ENCODE data around the gene ZNF618. TPM values are rescaled to one million over a fixed set of nuclear protein-coding genes. Genes with fewer than 3 reads are reported as not detected.

ZNF618 gene
- total RNA-seq, 2 donors from 2014 or later = 0.04 TPM; not detected in 1

- no peaks in the 10 kb centered on the region for H3K36me3 Mint-ChIP-seq (ENCODE audit: low read depth)
- no peaks in the 10 kb centered on the region for H3K27me3 Mint-ChIP-seq
- no peak for ATAC-seq (replicated peaks)
- no peaks in the 10 kb centered on the region for H3K4me1 Mint-ChIP-seq
- H3K27ac Mint-ChIP-seq = no peak overlapping the region
- H3K9me3 Mint-ChIP-seq = no peaks in the 10 kb centered on the region
- no peak overlapping the region for H3K4me3 Mint-ChIP-seq
These were observed 81.8 kb downstream of the ZNF618 start for GRCh38 chr9:113957821-113958341.

- no peak for ATAC-seq (replicated peaks)
- Mint-ChIP-seq H3K9me3 (no peaks in the 10 kb centered on the region), H3K27ac (no peak overlapping the region), H3K27me3 (no peaks in the 10 kb centered on the region), H3K4me1 (no peaks in the 10 kb centered on the region), H3K4me3 (no peak overlapping the region), H3K36me3 (ENCODE audit: low read depth) (no peaks in the 10 kb centered on the region)
These were observed 82.4 kb downstream of the ZNF618 start for GRCh38 chr9:113958556-113958955.

GRCh38 chr9:113960768-113961167, 84.7 kb downstream of the ZNF618 start:
- Mint-ChIP-seq H3K9me3 (no peaks in the 10 kb centered on the region), H3K4me3 (no peak overlapping the region), H3K27me3 (no peaks in the 10 kb centered on the region), H3K4me1 (no peaks in the 10 kb centered on the region), H3K36me3 (ENCODE audit: low read depth) (no peaks in the 10 kb centered on the region), H3K27ac (no peak overlapping the region)
- no peak for ATAC-seq (replicated peaks)

- no peaks in the 10 kb centered on the region for H3K9me3 Mint-ChIP-seq
- no peaks in the 10 kb centered on the region for H3K36me3 Mint-ChIP-seq (ENCODE audit: low read depth)
- H3K4me3 Mint-ChIP-seq = no peak overlapping the region
- H3K27ac Mint-ChIP-seq = no peak overlapping the region
- ATAC-seq (replicated peaks) = no peak
- H3K27me3 Mint-ChIP-seq = no peaks in the 10 kb centered on the region
- no peaks in the 10 kb centered on the region for H3K4me1 Mint-ChIP-seq
These were observed 86.3 kb downstream of the ZNF618 start for GRCh38 chr9:113962396-113962795.

DNA sequence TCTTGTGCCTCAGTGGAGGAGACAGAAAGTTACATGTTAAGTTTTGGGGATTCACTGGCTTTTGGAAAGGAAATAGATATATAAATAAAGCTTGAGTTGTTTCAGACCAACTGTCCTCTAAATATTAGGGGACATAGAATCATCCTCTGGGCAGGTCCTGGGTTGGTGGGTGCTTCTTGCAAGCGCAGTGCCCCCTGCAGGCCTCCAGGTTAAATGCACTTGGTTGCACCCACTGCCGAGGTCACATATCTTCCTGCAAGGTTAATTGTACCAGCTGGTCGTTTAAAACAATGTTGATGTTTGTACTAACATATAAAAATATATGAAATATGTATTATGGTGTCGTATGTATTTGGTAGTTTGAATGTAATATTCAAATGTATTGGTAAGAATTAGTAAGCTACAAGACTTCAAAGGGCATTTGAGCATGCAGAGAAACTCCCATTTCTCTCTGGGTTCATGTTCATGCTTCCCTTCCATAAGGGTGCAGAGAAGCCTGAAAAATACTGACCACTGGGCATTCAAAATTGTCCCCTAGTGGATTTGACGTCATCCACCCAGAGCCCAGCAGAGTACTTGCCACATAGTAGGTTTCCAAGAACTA, 87.0 kb downstream of the ZNF618 start:
- Mint-ChIP-seq H3K4me3 (no peak overlapping the region), H3K27ac (no peak overlapping the region), H3K9me3 (no peaks in the 10 kb centered on the region), H3K36me3 (ENCODE audit: low read depth) (no peaks in the 10 kb centered on the region), H3K4me1 (no peaks in the 10 kb centered on the region), H3K27me3 (no peaks in the 10 kb centered on the region)
- no peak for ATAC-seq (replicated peaks)

- H3K27ac Mint-ChIP-seq = no peak overlapping the region
- ATAC-seq (replicated peaks) = no peak
- H3K36me3 Mint-ChIP-seq (ENCODE audit: low read depth) = no peaks in the 10 kb centered on the region
- no peaks in the 10 kb centered on the region for H3K9me3 Mint-ChIP-seq
- H3K4me1 Mint-ChIP-seq = no peaks in the 10 kb centered on the region
- H3K27me3 Mint-ChIP-seq = no peaks in the 10 kb centered on the region
- no peak overlapping the region for H3K4me3 Mint-ChIP-seq
These were observed 87.8 kb downstream of the ZNF618 start for GRCh38 chr9:113963696-113964494.

DNA sequence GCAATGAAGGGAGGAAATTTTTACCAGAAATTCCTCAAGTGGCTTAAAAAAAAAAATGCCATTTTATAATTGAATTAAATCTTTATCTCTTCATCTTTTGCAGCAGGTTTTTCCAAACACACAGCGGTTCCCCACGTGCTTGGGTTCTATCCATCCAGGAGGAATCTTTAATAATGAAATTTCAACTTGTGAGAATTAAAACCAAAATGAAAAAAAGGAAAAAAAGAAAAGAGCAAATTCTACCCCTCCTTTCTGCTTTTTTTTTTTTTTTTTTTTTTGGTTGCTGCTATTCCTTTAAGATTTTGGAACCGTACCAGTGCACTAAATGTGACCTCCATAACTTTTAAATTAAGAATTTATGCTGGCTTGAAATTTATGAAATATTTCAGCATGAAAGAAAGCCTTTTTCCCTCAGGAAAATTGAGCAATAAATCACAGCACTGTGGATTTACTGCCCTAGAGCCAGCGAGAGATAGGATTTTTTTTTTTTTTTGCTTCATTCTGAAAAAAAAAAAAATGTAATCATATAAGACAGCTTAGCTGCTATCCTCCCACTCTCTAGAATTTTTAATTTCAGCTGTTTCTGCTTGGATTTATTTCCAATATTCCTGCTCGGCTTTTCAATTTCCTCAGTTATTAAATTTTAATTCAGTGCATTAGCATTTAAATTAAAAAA, 88.5 kb downstream of the ZNF618 start:
- no peak for ATAC-seq (replicated peaks)
- Mint-ChIP-seq H3K4me1 (no peaks in the 10 kb centered on the region), H3K36me3 (ENCODE audit: low read depth) (no peaks in the 10 kb centered on the region), H3K27me3 (no peaks in the 10 kb centered on the region), H3K27ac (no peak overlapping the region), H3K4me3 (no peak overlapping the region), H3K9me3 (no peaks in the 10 kb centered on the region)

DNA sequence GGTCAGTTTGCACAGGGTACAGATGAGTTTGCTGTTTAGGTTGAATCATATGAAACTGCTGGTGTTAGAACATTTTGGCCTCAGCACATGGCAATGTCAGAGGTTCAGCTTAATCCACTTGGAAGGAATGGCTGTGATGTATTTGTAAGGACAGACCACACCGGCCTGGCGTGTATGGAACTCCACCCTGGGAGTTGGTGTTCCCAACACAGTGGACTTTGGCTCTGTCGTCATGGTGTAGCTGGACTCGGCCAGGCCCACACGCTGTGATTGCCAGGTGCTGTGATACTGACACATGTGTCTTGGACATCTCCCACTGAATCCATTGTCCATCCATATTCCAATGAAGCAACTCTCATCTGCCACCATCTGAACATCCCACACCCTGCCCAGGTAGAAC, 90.3 kb downstream of the ZNF618 start:
- H3K36me3 Mint-ChIP-seq (ENCODE audit: low read depth) = no peaks in the 10 kb centered on the region
- H3K27ac Mint-ChIP-seq = no peak overlapping the region
- no peak for ATAC-seq (replicated peaks)
- no peaks in the 10 kb centered on the region for H3K9me3 Mint-ChIP-seq
- H3K27me3 Mint-ChIP-seq = no peaks in the 10 kb centered on the region
- no peak overlapping the region for H3K4me3 Mint-ChIP-seq
- no peaks in the 10 kb centered on the region for H3K4me1 Mint-ChIP-seq

- no peaks in the 10 kb centered on the region for H3K9me3 Mint-ChIP-seq
- no peaks in the 10 kb centered on the region for H3K27me3 Mint-ChIP-seq
- no peaks in the 10 kb centered on the region for H3K4me1 Mint-ChIP-seq
- ATAC-seq (replicated peaks) = no peak
- no peak overlapping the region for H3K4me3 Mint-ChIP-seq
- no peaks in the 10 kb centered on the region for H3K36me3 Mint-ChIP-seq (ENCODE audit: low read depth)
- H3K27ac Mint-ChIP-seq = no peak overlapping the region
These were observed 91.3 kb downstream of the ZNF618 start for GRCh38 chr9:113967380-113967779.

- H3K36me3 Mint-ChIP-seq (ENCODE audit: low read depth) = no peaks in the 10 kb centered on the region
- no peaks in the 10 kb centered on the region for H3K27me3 Mint-ChIP-seq
- no peaks in the 10 kb centered on the region for H3K9me3 Mint-ChIP-seq
- no peak for ATAC-seq (replicated peaks)
- no peaks in the 10 kb centered on the region for H3K4me1 Mint-ChIP-seq
- H3K27ac Mint-ChIP-seq = no peak overlapping the region
- H3K4me3 Mint-ChIP-seq = no peak overlapping the region
These were observed 93.2 kb downstream of the ZNF618 start for GRCh38 chr9:113969343-113969742.

- Mint-ChIP-seq H3K27ac (no peak overlapping the region), H3K27me3 (no peaks in the 10 kb centered on the region), H3K9me3 (no peaks in the 10 kb centered on the region), H3K36me3 (ENCODE audit: low read depth) (no peaks in the 10 kb centered on the region), H3K4me3 (no peak overlapping the region), H3K4me1 (no peaks in the 10 kb centered on the region)
- ATAC-seq (replicated peaks) = no peak
These were observed 97.1 kb downstream of the ZNF618 start for GRCh38 chr9:113973226-113973625.

- H3K36me3 Mint-ChIP-seq (ENCODE audit: low read depth) = no peaks in the 10 kb centered on the region
- no peak overlapping the region for H3K27ac Mint-ChIP-seq
- no peak for ATAC-seq (replicated peaks)
- H3K4me3 Mint-ChIP-seq = no peak overlapping the region
- H3K27me3 Mint-ChIP-seq = no peaks in the 10 kb centered on the region
- H3K4me1 Mint-ChIP-seq = no peaks in the 10 kb centered on the region
- no peaks in the 10 kb centered on the region for H3K9me3 Mint-ChIP-seq
These were observed 97.9 kb downstream of the ZNF618 start for GRCh38 chr9:113973963-113974413.

DNA sequence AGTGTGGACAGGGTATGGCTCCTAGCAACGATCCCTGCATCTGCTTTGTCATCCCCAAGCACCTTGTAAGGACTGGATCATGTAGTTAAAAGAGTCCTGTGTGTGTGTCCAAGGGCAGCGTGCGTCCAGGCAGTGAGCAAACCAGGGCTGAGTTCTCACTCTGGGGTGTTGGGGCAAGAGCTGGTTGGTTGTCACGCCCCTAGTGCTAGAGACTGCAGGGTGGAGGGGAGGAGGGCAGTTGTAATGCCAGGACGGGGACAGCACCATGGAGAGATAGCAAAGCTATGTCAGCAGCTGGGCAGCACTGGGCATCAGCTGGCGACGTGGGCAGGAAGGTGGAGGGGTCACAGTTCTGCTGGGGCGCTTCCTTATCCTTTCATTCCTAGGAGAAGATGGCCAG, 100.8 kb downstream of the ZNF618 start:
- H3K27ac Mint-ChIP-seq = no peak overlapping the region
- no peak overlapping the region for H3K4me3 Mint-ChIP-seq
- no peaks in the 10 kb centered on the region for H3K27me3 Mint-ChIP-seq
- H3K9me3 Mint-ChIP-seq = no peaks in the 10 kb centered on the region
- ATAC-seq (replicated peaks) = no peak
- H3K36me3 Mint-ChIP-seq (ENCODE audit: low read depth) = no peaks in the 10 kb centered on the region
- no peaks in the 10 kb centered on the region for H3K4me1 Mint-ChIP-seq

GRCh38 chr9:113978725-113979342, 102.7 kb downstream of the ZNF618 start:
- no peak overlapping the region for H3K4me3 Mint-ChIP-seq
- H3K4me1 Mint-ChIP-seq = no peaks in the 10 kb centered on the region
- no peaks in the 10 kb centered on the region for H3K27me3 Mint-ChIP-seq
- H3K27ac Mint-ChIP-seq = no peak overlapping the region
- no peaks in the 10 kb centered on the region for H3K36me3 Mint-ChIP-seq (ENCODE audit: low read depth)
- no peaks in the 10 kb centered on the region for H3K9me3 Mint-ChIP-seq
- ATAC-seq (replicated peaks) = no peak
